Measurements from ENCODE around the gene HNRNPF. TPM values are rescaled to one million over a fixed set of nuclear protein-coding genes. Genes with fewer than 3 reads are reported as not detected.

HNRNPF gene
- total RNA-seq, 1 donor from 2014 or later = 280 TPM

- DNase-seq = no peak
Measured at GRCh38 chr10:43421201-43421507, 12.2 kb upstream of the HNRNPF start.

DNA sequence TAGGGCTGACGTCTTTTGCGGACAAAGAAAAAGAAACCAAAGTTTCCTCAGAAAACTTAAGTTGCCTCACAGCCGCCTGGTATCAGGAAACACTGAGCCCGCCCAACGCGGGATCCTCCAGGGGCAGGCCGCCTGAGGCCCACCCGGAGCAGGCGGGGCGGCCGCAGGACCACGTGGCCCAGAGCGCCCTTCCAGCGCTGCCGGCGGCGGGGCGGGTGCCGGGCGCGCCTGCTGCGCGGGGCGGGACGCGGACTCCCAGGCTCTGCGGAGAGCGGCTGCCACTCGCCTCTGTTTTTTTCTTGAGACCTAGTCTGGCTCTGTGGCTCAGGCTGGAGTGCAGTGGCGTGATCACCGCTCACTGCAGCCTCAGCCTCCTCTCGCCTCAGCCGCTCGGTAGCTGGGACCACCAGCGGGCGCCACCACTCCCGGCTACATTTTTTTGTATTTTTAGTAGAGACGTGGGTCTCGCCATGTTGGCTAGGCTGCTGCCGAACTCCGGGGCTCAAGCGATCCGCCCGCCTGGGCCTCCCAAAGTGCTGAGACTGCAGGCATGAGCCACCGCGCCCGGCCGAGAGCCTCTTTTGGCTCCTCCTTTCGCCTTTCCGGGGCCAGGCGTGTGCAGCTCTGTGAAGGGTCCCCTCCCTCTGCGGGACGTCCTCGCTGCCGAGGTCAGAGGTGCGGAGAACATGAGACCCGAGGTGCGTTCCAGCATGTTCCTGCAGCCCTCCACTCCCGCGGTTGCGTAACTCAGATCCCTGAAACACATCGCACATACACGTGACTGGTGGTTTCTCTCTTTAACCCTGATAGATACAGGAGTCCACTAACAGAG, 11.6 kb upstream of the HNRNPF start:
- peak; percentile 84 for DNase-seq

DNA sequence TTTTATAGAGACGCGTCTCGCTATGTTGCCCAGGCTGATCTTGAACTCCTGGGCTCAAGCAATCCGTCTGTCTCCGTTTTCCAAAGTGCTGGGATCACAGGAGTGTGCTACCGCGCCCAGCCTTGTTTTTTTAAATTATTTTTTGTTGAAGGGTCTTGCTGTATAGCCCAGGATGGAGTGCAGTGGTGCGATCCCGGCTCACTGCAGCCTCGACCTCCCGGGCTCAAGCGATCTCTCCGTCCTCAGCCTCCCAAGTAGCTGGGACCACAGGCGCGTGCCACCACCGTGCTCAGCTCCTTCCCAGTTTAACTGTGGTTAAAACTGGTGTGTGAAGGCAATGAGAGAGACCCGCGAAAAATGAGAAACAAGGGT, 11.0 kb upstream of the HNRNPF start:
- DNase-seq = peak; percentile 18

DNA sequence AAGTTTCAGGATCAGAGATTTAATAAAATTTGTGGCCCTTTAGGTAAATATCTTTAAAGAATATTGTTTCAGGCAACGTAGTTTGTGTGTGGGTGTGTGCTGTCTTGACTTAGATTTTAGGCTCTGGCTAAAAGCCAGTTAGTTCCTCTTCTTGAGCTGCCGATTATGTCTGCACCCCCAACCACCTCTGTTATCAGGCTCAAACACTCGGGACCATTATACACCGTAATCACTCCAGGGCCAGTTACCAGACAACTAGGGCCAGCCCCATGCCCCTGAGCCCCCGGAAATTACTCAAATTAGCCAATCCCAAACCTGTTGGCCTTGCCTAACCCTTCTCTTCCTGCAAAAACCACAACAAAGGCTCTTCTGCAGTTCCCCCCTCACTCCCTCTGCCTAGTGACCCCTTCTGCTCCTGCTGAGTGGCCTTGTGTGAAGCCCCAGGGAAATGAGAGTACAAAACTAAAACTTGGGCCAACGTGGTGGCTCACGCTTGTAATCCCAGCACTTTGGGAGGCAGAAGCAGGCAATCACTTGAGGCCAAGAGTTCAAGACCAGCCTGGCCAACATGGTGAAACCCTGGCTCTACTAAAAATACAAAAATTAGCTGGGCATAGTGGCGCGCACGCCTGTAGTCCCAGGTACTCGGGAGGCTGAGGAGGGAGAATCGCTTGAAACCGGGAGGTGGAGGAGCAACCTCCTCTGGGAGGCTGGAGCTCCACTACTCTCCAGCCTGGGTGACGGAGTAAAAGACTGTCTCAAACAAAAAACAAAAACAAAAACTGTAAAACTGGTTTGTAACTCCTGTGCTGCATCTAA, 9.2 kb upstream of the HNRNPF start:
- peak; percentile 89 for DNase-seq

DNA sequence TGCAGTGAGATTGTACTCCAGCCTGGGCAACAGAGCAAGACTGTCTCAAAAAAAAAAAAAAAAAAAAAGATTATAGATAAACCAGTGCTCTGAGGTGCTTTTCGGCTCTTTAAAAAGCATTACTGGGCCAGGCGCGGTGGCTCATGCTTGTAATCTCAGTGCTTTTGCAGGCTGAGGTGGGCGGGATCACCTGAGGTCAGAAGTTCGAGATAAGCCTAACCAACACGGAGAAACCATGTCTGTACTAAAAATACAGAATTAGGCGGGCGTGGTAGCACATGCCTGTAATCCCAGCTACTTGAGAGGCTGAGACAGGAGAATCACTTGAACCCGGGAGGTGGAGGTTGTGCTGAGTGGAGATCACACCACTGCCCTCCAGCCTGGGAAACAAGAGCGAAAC, 6.6 kb upstream of the HNRNPF start:
- DNase-seq = no peak

GRCh38 chr10:43411536-43411935, 2.5 kb upstream of the HNRNPF start:
- DNase-seq = no peak

GRCh38 chr10:43410345-43410744, 1.4 kb upstream of the HNRNPF start:
- DNase-seq = no peak

GRCh38 chr10:43409385-43410109, 561 bp upstream of the HNRNPF start:
- DNase-seq = peak; percentile 53

- DNase-seq = no peak
Measured at GRCh38 chr10:43408331-43408709, 666 bp downstream of the HNRNPF start.

DNA sequence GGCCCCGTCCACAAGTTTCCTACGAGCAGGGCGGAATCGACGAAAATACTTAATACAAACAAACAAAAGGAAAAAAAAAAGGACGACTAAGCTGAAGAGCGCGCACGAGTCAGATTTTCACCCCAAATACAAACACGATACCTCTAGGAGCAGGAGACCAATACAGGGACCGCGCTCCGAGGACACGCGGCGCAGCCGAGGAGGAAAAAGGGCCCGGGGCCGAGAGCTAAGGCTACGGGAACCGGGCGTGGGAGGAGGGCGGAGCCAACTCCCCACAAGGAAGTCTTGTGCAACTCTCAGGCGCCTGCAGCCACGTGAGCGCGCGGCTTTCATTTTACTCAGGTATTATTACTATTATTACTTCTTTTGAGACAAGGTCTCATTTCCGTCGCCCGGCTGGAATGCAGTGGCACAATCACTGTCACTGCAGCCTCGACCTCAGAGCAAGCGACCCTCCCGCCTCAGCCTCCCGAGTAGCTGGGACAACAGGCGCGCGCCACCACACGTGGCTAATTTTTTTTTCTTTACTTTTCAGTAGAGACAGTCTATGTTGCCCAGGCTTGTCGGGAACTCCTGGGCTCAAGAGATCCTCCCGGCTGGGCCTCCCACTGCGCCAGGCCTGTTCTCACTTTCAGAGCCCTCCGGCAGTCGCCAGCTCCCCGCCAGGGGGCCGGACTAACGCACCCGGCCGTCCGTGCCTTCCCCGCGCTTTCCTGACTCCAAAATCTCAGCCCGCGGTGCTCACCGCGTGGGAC, 1.2 kb downstream of the HNRNPF start:
- peak; percentile 92 for DNase-seq

GRCh38 chr10:43407148-43407575, 1.8 kb downstream of the HNRNPF start:
- DNase-seq = peak; percentile 69

GRCh38 chr10:43404704-43405084, 4.3 kb downstream of the HNRNPF start:
- DNase-seq = no peak

GRCh38 chr10:43403911-43404703, 4.9 kb downstream of the HNRNPF start:
- DNase-seq = no peak

DNA sequence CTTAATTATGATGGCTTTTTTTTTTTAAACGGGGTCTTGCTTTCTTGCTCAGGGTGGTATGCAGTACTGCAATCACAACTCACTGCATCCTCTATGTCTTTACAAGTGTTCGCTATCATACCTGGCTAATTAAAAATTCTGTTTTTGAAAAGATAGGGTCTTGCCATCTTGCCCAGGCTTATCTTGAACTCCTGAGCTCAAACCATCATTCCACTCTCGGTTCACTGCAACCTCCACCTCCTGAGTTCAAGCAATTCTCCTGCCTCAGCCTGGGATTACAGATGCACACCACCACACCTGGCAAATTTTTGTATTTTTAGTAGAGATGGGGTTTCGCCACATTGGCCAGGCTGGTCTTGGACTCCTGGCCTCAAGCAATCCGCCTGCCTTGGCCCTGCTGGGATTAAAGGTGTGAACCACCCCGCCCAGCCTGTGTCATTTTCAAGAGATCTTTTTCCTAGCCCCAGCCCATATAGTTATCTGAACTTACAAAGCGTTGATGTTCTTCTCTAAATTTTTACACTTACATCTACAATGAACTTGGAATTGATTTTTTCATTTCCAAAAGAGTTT, 6.0 kb downstream of the HNRNPF start:
- no peak for DNase-seq

DNA sequence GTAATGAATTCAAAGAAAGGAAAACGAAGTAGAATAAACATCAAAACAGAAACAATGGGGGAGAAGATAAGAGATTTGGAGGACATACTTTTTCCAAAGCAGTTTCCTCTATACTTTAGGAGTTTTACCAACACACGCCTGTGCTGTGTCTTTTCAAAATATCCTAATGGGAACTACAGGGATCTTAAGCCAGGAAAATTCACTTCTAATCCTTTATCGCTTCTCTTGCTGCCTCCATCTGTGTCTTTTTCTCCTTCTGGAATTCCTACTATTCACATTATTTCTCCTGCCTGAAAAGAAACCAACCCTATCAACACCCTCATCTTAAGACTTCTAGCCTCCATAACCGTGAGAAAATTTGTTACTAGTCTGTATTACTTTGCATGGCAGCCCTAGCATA, 6.8 kb downstream of the HNRNPF start:
- DNase-seq = no peak

DNA sequence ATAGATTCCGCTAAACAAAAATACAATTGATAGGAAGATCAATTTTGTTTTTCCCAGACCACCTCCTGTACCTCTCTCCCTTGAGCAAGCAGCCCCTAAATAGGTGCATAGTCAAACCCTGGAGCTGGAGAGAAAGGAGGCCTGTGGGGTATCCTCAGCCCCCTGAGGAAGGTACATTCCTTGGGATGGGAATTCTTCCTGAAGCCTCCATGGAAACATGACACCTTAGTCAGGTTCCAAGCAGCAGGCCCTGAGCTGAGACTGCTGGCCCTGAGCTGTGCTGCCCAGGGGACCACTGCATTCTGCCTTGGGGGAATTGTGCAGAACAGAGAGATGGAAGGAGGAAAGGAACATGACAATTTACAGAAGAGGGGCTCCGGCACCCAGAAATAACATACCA, 7.4 kb downstream of the HNRNPF start:
- no peak for DNase-seq

- no peak for DNase-seq
Measured at GRCh38 chr10:43399320-43400310, 9.4 kb downstream of the HNRNPF start.

DNA sequence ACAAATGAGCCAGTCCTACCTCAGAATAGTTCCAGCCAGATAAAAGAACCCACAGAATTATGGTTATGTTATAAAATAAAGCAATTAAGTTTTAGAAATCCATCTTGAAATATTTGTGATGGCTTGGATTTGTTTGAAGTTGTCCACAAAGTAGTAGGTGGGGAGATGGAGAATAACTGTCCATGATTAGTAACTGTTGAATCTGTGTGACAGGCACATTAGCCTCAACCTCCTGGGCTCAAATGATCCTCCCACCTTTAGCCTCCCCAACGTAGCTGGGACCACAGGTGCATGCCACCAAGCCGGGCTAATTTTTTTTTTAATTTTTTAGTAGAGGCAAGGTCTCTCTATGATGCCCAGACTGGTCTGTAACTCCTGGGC, 10.1 kb downstream of the HNRNPF start:
- no peak for DNase-seq

DNA sequence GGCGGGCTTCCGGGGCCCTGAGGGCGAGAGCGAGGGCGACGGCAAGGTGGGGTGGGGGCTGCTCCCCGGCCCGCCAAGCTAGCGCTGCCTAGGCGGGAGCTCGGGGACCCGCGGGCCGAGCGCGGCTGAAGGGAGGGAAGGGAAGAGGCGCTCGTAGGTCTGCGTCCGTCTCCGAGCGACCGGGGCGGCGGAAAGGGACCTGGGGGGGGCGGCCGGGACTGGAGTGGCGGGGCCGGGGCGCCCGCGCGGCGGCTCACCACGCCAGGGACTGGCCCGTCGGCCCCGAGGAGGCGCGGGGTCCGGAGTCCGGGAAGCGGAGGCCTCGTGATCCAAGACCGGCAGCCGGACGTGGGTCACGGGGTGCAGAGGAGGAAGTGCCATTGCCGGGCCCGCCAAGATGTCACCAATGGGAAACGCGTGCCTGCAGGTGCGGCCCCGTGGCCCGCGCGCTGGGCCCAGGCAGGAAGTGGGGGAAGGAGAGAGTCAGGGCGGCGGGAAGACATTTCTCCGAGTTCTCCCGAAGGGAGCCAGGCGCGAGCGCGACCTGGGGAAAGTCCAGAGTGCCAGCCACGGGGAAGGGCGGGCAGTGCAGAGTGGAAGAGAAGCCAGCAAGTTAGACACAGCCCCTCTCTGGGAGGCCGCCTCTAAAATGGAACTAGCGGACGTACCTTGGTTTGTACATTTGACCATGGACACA, 11.9 kb downstream of the HNRNPF start:
- DNase-seq = peak; percentile 93

Measured in dermis blood vessel endothelial cell (primary cell).